OCI-LY1 (cell line): ENCODE data around the gene ARFGAP3.

Experiments used
- H2AFZ ChIP-seq: fragments of 200-600 bp; sonication (generic), shearing (Covaris generic); 2 replicates; pipeline ENCODE4 v1.6.0; 2014; ENCODE audit warnings: antibody characterized with exemption, mild to moderate bottlenecking, low read length
- H3F3A ChIP-seq: fragments of 200-600 bp; sonication (generic), shearing (Covaris generic); 2 replicates; pipeline ENCODE4 v1.6.0; 2014; ENCODE audit warnings: mild to moderate bottlenecking, antibody characterized with exemption, low read length, moderate library complexity; ENCODE audit not compliant: insufficient read depth
- H3K27ac ChIP-seq: fragments of 200-600 bp; sonication (generic); 2 replicates; pipeline ENCODE4 v1.5.1; 2014; ENCODE audit warnings: low read length, mixed run types, mild to moderate bottlenecking, low read depth; ENCODE audit not compliant: poor library complexity, severe bottlenecking
- H3K27me3 ChIP-seq: fragments of 200-600 bp; sonication (generic); 2 replicates; pipeline ENCODE4 v1.6.0; 2014; ENCODE audit warnings: antibody characterized with exemption, mild to moderate bottlenecking, low read length, moderate library complexity; ENCODE audit not compliant: insufficient read depth
- H3K36me3 ChIP-seq: fragments of 200-600 bp; sonication (generic); 2 replicates; pipeline ENCODE4 v1.6.1; 2014; ENCODE audit warnings: mild to moderate bottlenecking, antibody characterized with exemption, low read length, moderate library complexity, mixed read lengths; ENCODE audit not compliant: insufficient read depth
- H3K4me1 ChIP-seq: fragments of 200-600 bp; sonication (generic); 2 replicates; pipeline ENCODE4 v1.5.1; 2014; ENCODE audit warnings: mild to moderate bottlenecking, low read length, moderate library complexity; ENCODE audit not compliant: insufficient read depth, severe bottlenecking
- H3K4me2 ChIP-seq: fragments of 200-600 bp; sonication (generic), shearing (Covaris generic); 2 replicates; pipeline ENCODE4 v1.6.1; 2014; ENCODE audit warnings: low read length
- H3K4me3 ChIP-seq: fragments of 200-600 bp; sonication (generic); 2 replicates; pipeline ENCODE4 v1.5.1; 2014; ENCODE audit warnings: low read length, low read depth, mild to moderate bottlenecking, mixed read lengths; ENCODE audit not compliant: poor library complexity, severe bottlenecking
- H3K79me2 ChIP-seq: fragments of 200-600 bp; shearing (Covaris generic); 2 replicates; pipeline ENCODE4 v1.6.1; 2016; ENCODE audit warnings: mixed run types, low read length, mixed read lengths; ENCODE audit not compliant: insufficient read depth
- H3K9ac ChIP-seq: fragments of 200-600 bp; sonication (generic), shearing (Covaris generic); 2 replicates; pipeline ENCODE4 v1.6.1; 2014; ENCODE audit warnings: mild to moderate bottlenecking, low read length, mixed read lengths
- H3K9me2 ChIP-seq: fragments of 200-600 bp; sonication (generic), shearing (Covaris generic); 2 replicates; pipeline ENCODE4 v1.6.1; 2014; ENCODE audit warnings: low read depth, mild to moderate bottlenecking, low read length, mixed read lengths
- H3K9me3 ChIP-seq: fragments of 200-600 bp; shearing (Covaris generic); 2 replicates; pipeline ENCODE4 v1.6.1; 2014; ENCODE audit warnings: low read length, mixed read lengths
- H4K20me1 ChIP-seq: fragments of 200-600 bp; sonication (generic), shearing (Covaris generic); 2 replicates; pipeline ENCODE4 v1.6.0; 2016; ENCODE audit warnings: mild to moderate bottlenecking, low read length; ENCODE audit not compliant: insufficient read depth
- EZH2 ChIP-seq: fragments of 200-600 bp; sonication (generic), shearing (Covaris generic); IDR thresholded peaks from 2 replicates; pipeline ENCODE4 v1.8.0; 2017; ENCODE audit warnings: borderline replicate concordance, mixed run types, mild to moderate bottlenecking, antibody characterized with exemption, low read length, moderate library complexity, mixed read lengths
- TF ChIP-seq, protein P1 (sequence below): fragments of 200-600 bp; sonication (generic), shearing (Covaris generic); IDR thresholded peaks from 2 replicates; pipeline ENCODE4 v1.5.1; 2017; ENCODE audit warnings: mild to moderate bottlenecking, antibody characterized with exemption, low read length, moderate library complexity, mixed read lengths

ARFGAP3 gene

DNA sequence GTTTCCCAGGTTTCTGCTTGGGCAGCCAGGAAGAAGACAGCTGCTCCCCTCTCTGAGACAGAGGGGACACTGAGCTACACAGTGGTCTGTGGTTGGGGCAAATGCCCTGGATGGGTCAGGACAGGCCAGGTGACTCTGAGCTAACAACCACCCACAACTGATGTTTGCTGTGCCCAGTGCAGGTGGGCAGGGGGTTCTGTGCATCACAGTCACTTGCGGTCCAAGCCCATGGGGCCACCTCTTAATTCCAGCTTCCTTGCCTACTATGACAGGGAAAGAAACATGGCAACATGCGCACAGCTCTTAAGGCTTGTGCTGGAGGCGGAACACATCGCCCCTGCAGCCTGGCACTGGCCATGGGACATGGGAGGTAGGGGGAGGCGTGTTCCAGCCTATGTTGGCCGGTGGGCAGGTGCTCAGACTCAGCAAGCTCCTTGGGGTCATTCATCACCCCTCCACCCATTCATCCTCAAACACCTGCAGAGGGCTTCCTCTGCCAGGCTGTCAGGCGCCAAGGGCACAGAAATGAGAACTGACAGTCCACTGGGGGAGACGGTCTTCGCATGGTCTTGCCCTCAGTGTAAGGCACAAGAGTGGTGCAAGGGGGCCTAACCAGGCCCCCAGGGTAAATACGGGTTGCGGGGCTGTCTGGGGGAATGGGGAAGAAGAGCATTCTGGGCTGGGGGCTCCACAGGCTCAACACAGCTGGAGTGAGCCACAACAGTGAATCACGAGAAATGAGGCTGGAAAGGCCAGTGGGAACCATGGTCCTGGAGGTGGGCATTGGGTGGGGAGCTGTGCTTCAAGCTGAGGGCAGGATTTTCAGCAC lies 55.6 kb downstream of the ARFGAP3 start:
- no peak overlapping the region for H2AFZ ChIP-seq
- no peaks in the 10 kb centered on the region for H4K20me1 ChIP-seq
- H3K9me2 ChIP-seq: no peaks in the 10 kb centered on the region
- H3K9ac ChIP-seq: no peak overlapping the region
- no peaks in the 10 kb centered on the region for H3F3A ChIP-seq
- no peaks in the 10 kb centered on the region for H3K9me3 ChIP-seq
- TF ChIP-seq EZH2: no peak
- TF ChIP-seq, protein P1, sequence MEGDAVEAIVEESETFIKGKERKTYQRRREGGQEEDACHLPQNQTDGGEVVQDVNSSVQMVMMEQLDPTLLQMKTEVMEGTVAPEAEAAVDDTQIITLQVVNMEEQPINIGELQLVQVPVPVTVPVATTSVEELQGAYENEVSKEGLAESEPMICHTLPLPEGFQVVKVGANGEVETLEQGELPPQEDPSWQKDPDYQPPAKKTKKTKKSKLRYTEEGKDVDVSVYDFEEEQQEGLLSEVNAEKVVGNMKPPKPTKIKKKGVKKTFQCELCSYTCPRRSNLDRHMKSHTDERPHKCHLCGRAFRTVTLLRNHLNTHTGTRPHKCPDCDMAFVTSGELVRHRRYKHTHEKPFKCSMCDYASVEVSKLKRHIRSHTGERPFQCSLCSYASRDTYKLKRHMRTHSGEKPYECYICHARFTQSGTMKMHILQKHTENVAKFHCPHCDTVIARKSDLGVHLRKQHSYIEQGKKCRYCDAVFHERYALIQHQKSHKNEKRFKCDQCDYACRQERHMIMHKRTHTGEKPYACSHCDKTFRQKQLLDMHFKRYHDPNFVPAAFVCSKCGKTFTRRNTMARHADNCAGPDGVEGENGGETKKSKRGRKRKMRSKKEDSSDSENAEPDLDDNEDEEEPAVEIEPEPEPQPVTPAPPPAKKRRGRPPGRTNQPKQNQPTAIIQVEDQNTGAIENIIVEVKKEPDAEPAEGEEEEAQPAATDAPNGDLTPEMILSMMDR: no peak
- no peak overlapping the region for H3K4me3 ChIP-seq
- H3K36me3 ChIP-seq: no peaks in the 10 kb centered on the region
- H3K4me1 ChIP-seq: no peaks in the 10 kb centered on the region
- no peak overlapping the region for H3K4me2 ChIP-seq
- no peaks in the 10 kb centered on the region for H3K27me3 ChIP-seq
- no peak overlapping the region for H3K27ac ChIP-seq
- H3K79me2 ChIP-seq: no peaks in the 10 kb centered on the region

DNA sequence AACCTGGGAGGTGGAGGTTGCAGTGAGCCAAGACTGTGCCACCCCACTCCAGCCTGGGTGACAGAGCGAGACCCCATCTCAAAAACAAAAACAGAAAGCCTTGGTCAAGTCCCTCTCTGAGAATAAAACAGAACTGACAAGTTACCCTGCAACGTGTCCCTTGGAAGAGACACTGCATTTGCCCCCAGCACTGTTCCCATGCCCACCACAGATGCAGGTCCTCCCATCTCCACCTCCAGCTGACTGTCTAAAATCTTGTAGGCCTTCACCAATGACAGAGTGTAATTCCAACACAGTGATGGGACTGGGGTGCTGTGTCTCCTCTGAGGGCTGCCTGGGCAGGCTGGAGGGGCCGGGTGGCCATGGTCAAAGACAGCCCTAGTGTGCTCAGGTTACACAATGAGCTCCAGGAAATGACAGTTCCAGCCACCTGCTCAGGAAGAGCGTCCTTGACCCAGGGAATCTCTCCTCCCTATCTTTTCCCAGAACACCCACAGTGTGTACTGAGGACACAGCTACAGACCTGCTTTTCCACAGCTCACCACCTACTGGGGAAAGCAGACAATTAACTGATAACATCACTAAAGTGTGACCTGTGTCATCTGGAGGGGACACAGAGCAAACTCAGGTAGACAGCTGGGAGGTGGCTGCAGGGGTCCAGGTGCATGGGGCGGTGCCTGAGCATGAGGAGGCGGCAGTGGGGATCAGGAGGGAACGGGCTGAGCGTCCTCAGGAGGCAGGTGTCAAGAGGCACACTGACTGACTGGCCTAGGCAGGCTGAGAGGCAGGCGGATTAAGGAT lies 56.4 kb downstream of the ARFGAP3 start:
- Histone ChIP-seq H3K4me1 (no peaks in the 10 kb centered on the region), H3K9me3 (no peaks in the 10 kb centered on the region), H3K27me3 (no peaks in the 10 kb centered on the region), H3F3A (no peaks in the 10 kb centered on the region), H3K79me2 (no peaks in the 10 kb centered on the region), H3K4me3 (no peak overlapping the region), H4K20me1 (no peaks in the 10 kb centered on the region), H3K27ac (no peak overlapping the region), H3K4me2 (no peak overlapping the region), H3K9me2 (no peaks in the 10 kb centered on the region), H3K9ac (no peak overlapping the region), H2AFZ (no peak overlapping the region), H3K36me3 (no peaks in the 10 kb centered on the region)
- TF ChIP-seq, protein P1: no peak

DNA sequence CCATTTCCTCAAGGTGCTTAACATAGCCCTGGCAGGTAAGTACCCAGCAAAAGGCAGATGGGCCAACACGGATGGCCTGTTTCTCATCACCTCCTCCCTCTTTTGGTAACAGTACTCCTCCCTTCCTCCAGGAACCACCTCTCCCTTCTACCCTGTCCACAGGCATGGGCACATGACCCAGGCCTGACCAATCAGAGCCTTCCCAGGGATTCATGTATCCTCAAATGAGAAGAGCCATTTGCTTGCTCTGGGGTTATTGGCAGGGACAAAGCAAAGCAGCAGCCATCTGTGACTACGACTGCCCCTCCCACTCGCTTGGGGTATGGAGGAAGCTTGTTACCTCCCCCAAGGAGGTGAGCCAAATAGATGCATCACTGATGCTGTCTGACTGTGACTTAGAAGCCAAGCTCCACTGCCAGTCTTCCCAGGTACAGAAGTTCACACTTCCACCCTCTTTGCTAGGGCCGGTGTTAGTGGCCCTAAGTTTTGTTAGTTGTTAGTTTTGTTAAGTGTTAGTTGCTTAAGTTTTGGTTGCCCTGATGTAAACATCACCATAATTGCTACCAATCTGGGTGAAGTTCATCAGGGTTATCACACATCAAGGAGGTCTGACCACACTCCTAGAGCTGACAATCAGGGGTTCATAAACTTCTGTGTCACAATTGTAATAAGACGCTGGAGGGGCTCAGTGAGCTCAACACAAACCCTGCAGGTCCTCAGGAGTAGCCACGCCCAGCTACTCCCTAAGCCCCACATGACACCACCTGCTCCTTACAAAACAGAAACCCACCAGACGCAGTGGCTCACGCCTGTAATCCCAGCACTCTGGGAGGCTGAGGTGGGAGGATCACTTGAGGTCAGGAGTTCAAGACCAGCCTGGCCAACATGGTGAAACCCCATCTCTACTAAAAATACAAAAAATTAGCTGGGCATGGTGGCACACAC lies 57.3 kb downstream of the ARFGAP3 start:
- H3K9me2 ChIP-seq: no peaks in the 10 kb centered on the region
- no peak overlapping the region for H3K4me2 ChIP-seq
- no peak overlapping the region for H3K27ac ChIP-seq
- no peak overlapping the region for H3K9ac ChIP-seq
- H4K20me1 ChIP-seq: no peaks in the 10 kb centered on the region
- H3K4me1 ChIP-seq: no peaks in the 10 kb centered on the region
- no peak overlapping the region for H3K4me3 ChIP-seq
- no peak overlapping the region for H2AFZ ChIP-seq
- no peaks in the 10 kb centered on the region for H3K27me3 ChIP-seq
- TF ChIP-seq, protein P1: no peak
- no peak for TF ChIP-seq EZH2
- H3K79me2 ChIP-seq: no peaks in the 10 kb centered on the region
- H3K9me3 ChIP-seq: no peaks in the 10 kb centered on the region
- H3F3A ChIP-seq: no peaks in the 10 kb centered on the region
- no peaks in the 10 kb centered on the region for H3K36me3 ChIP-seq
